Measurements from ENCODE around the gene USP10. TPM values are rescaled to one million over a fixed set of nuclear protein-coding genes. Genes with fewer than 3 reads are reported as not detected.

The USP10 gene
- total RNA-seq, 1 donor from 2014 or later: 147 TPM

DNA sequence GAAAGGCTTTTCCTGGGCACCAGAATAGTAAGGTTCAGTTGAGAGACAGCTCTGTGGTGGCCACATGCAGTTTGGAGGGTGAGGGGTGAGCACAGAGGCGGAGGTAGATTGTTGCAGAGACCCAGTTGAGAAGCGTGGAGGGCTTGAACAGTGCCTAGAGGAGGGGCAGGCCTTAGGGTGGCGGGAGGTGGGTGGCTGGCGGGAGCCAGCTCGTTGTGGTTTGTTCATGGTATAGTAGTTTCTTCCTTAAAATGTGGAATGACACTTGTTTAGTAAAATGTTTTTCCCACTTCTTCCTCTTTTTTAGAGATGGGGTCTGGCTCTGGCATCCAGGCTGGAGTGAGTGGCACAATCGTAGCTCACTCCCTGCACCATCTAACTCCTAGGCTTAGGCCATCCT, 14.2 kb downstream of the USP10 start:
- Mint-ChIP-seq H3K4me1 (peaks cover 79% of the 10 kb centered on the region), H3K27me3 (no peaks in the 10 kb centered on the region), H3K27ac (no peak overlapping the region), H3K4me3 (peak overlapping the region; percentile 57), H3K9me3 (no peaks in the 10 kb centered on the region), H3K36me3 (ENCODE audit: low read depth) (peaks cover 48% of the 10 kb centered on the region)
- CTCF ChIA-PET: no interaction called here
- ATAC-seq (ENCODE audit: low read depth) (no peak), DNase-seq (no peak)
- TF ChIP-seq, protein P1, sequence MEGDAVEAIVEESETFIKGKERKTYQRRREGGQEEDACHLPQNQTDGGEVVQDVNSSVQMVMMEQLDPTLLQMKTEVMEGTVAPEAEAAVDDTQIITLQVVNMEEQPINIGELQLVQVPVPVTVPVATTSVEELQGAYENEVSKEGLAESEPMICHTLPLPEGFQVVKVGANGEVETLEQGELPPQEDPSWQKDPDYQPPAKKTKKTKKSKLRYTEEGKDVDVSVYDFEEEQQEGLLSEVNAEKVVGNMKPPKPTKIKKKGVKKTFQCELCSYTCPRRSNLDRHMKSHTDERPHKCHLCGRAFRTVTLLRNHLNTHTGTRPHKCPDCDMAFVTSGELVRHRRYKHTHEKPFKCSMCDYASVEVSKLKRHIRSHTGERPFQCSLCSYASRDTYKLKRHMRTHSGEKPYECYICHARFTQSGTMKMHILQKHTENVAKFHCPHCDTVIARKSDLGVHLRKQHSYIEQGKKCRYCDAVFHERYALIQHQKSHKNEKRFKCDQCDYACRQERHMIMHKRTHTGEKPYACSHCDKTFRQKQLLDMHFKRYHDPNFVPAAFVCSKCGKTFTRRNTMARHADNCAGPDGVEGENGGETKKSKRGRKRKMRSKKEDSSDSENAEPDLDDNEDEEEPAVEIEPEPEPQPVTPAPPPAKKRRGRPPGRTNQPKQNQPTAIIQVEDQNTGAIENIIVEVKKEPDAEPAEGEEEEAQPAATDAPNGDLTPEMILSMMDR (IDR thresholded peaks at IDR 0.05): no peak
- intact Hi-C loops (cut with micrococcal nuclease): no loop called here
- POLR2A ChIA-PET: interaction anchor here (1.2 kb wide), 1 partner anchor 11 kb away, joined by 3 read pairs; no protein-coding TSS in a partner anchor

DNA sequence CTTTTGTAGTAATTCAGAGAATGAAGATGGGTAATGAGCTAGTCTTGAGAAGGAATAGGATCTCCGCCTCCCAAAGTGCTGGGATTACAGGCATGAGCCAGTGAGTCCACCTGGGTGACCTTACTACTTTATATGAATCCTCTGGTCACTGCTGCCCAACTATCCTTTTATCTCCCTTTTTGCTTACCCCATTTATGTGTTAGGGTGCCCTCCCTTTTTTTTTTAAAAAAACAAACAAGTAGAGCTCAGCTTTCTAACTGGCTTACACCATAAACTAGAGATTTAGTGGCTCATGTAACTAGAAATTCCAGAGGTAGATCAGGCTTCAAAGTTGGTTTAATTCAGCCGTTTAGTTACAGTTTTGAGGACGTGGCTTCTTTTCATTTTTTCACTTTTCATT, 15.6 kb downstream of the USP10 start:
- ATAC-seq (ENCODE audit: low read depth) (no peak), DNase-seq (no peak)
- Mint-ChIP-seq H3K27me3 (no peaks in the 10 kb centered on the region), H3K4me3 (no peak overlapping the region), H3K4me1 (peaks cover 80% of the 10 kb centered on the region), H3K27ac (no peak overlapping the region), H3K36me3 (ENCODE audit: low read depth) (peaks cover 49% of the 10 kb centered on the region), H3K9me3 (no peaks in the 10 kb centered on the region)
- intact Hi-C loops (cut with micrococcal nuclease): no loop called here
- TF ChIP-seq, protein P1 (IDR thresholded peaks at IDR 0.05): no peak
- ChIA-PET CTCF (interaction anchor here (1.2 kb wide), 1 partner anchor 24 kb away, joined by 3 read pairs; no protein-coding TSS in a partner anchor), POLR2A (interaction anchor here (0.6 to 0.8 kb wide), 2 partner anchors 11 to 31 kb away, joined by 3 read pairs; no protein-coding TSS in a partner anchor)

DNA sequence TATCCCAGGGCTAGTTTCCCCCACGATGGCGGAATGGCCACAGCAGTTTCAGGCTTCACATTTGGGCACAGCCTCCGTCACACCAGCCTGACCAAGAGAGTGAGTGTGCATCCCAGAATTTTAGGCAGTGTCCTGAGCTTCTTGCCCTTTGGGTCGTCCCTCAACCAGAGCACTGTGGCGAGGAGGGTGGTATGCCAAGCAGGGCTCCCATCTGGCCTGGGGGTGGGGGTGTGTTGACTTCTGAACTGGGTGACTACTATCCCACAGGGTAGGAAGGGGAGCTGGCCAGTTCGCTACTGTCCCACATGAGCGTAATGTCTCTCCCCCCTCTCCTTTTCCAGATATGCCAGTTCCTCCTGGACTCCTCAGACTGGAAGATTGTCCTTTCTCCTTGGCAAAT, 16.1 kb downstream of the USP10 start:
- H3K27me3 Mint-ChIP-seq: no peaks in the 10 kb centered on the region
- peaks cover 48% of the 10 kb centered on the region for H3K36me3 Mint-ChIP-seq (ENCODE audit: low read depth)
- TF ChIP-seq, protein P1 (IDR thresholded peaks at IDR 0.05): no peak
- H3K4me3 Mint-ChIP-seq: no peak overlapping the region
- no peaks in the 10 kb centered on the region for H3K9me3 Mint-ChIP-seq
- intact Hi-C loops (cut with micrococcal nuclease): no loop called here
- H3K4me1 Mint-ChIP-seq: peaks cover 75% of the 10 kb centered on the region
- DNase-seq (no peak), ATAC-seq (ENCODE audit: low read depth) (no peak)
- ChIA-PET CTCF (interaction anchor here (1.2 kb wide), 1 partner anchor 24 kb away, joined by 3 read pairs; no protein-coding TSS in a partner anchor), POLR2A (interaction anchor here (0.8 kb wide), 1 partner anchor 11 kb away, joined by 3 read pairs; no protein-coding TSS in a partner anchor)
- H3K27ac Mint-ChIP-seq: no peak overlapping the region

DNA sequence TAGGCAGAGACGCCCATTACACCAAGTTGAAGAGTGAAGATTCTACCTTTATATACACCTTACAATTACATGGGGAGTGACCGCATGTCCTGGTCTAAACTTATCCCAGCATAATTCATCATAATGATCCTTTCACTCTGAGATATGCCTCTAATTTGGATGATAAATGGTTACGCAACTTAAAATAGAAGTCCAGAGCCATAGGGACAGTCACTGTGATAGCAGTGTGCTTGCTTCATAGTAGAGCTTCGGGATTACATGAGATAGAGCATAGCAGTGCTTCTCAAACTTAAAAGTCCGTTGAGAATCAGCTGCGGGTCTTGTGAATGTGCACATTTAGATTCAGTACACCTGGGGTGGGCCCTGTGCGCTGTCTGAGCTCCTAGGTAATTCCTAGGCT, 16.9 kb downstream of the USP10 start:
- H3K27me3 Mint-ChIP-seq: no peaks in the 10 kb centered on the region
- H3K36me3 Mint-ChIP-seq (ENCODE audit: low read depth): peaks cover 48% of the 10 kb centered on the region
- TF ChIP-seq, protein P1 (IDR thresholded peaks at IDR 0.05): no peak
- no peak for DNase-seq
- no peak for ATAC-seq (ENCODE audit: low read depth)
- POLR2A ChIA-PET: interaction anchor here (0.6 kb wide), 1 partner anchor 54 kb away, joined by 4 read pairs; no protein-coding TSS in a partner anchor
- no peaks in the 10 kb centered on the region for H3K9me3 Mint-ChIP-seq
- no peak overlapping the region for H3K27ac Mint-ChIP-seq
- H3K4me1 Mint-ChIP-seq: peaks cover 70% of the 10 kb centered on the region
- CTCF ChIA-PET: interaction anchor here (1.4 kb wide), 1 partner anchor 9 kb away, joined by 4 read pairs; no protein-coding TSS in a partner anchor
- H3K4me3 Mint-ChIP-seq: no peak overlapping the region
- intact Hi-C loops (cut with micrococcal nuclease): no loop called here

DNA sequence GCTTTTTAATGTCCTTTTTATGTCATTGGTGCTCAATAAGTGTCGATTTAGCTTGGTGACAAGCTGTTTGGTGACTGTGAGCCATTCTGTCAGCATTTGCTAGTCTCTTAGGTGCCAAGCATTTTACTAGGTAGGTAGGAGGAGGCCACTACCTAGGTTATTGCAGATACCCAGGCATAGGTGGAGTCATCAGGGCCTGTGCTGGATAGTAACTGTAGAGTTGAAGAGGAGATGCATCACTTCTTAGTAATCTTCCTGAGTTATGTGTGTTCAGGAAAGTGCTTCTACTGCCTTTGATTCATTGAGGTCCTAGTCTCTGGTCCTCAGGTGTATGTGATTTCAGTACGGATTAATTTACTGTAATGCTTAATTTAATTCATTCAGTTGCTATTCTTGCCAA, 17.7 kb downstream of the USP10 start:
- ATAC-seq (ENCODE audit: low read depth) (no peak), DNase-seq (no peak)
- Mint-ChIP-seq H3K27me3 (no peaks in the 10 kb centered on the region), H3K36me3 (ENCODE audit: low read depth) (peaks cover 51% of the 10 kb centered on the region), H3K9me3 (no peaks in the 10 kb centered on the region), H3K4me1 (peaks cover 68% of the 10 kb centered on the region), H3K4me3 (no peak overlapping the region), H3K27ac (no peak overlapping the region)
- POLR2A ChIA-PET: interaction anchor here (0.6 kb wide), 1 partner anchor 55 kb away, joined by 4 read pairs; no protein-coding TSS in a partner anchor
- intact Hi-C loops (cut with micrococcal nuclease): no loop called here
- TF ChIP-seq, protein P1 (IDR thresholded peaks at IDR 0.05): no peak
- CTCF ChIA-PET: interaction anchor here (1.4 kb wide), 1 partner anchor 9 kb away, joined by 4 read pairs; no protein-coding TSS in a partner anchor
